Cardiac fibroblast (primary cell): Measurements from ENCODE around the gene GPX1.

ENCODE experiments used
- DNase-seq, 2 donors: peaks; one replicate each; pipeline versions ENCODE4 v3.0.0 to v3.0.0-alpha.2; 2010; ENCODE audit warnings: low read depth in 2 of 2
- H3K4me3 ChIP-seq, 2 donors: replicated peaks in 1 of 2; 1 replicate in 1 of 2; 2 replicates in 1 of 2; pipeline ENCODE4 v1.5.1; 2011; ENCODE audit warnings: low read depth in 2 of 2, low read length in 2 of 2, mild to moderate bottlenecking in 2 of 2, moderate library complexity in 1 of 2
- CTCF ChIP-seq: IDR thresholded peaks from one replicate; pipeline ENCODE4 v1.5.1; 2011; ENCODE audit warnings: low read depth, mild to moderate bottlenecking, low read length, inconsistent platforms

Gene GPX1

GRCh38 chr3:49346797-49347251 lies 11.3 kb downstream of the GPX1 start:
- TF ChIP-seq CTCF, result no peak
- DNase-seq, result peak in 1 of 2 donors; percentile 89
- no peak overlapping the region for H3K4me3 ChIP-seq

GRCh38 chr3:49343163-49343562 lies 15.0 kb downstream of the GPX1 start:
- H3K4me3 ChIP-seq, result no peak overlapping the region
- no peak for DNase-seq
- TF ChIP-seq CTCF, result no peak

- TF ChIP-seq CTCF, result no peak
Measured at GRCh38 chr3:49341996-49342395, 16.2 kb downstream of the GPX1 start.

GRCh38 chr3:49339941-49340800 lies 18.0 kb downstream of the GPX1 start, which contains the start of gene USP4:
Gene USP4, minus strand, starts transcription at chr3:49340053. Its CDS starts 29 bp downstream, at chr3:49340024.
- H3K4me3 ChIP-seq, result peak within 1 kb of the TSS; percentile 82
- DNase-seq, result peak; percentile 87 to 91
- peak; percentile 49 for TF ChIP-seq CTCF

More at GRCh38 chr3:49341996-49342395, 16.2 kb downstream of the GPX1 start:
- DNase-seq, result no peak
- H3K4me3 ChIP-seq, result no peak overlapping the region

DNA sequence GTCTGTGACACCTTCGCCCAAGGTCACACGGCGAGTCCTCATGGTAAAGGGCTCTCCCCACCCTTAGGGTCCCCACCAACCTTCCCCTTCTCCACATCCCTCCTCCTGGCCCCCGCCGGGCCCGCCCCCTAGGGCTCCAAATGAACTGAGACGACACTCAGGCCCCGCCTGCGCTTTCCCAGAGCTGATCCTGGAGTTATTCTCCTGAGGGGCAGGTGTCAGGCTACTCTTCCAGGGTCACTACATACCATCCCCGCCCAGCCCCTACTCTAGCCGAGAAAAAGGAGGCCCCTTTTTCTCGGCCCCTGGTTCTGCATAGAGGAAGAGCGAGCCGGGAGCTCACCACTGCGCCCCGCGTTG lies 18.6 kb downstream of the GPX1 start:
- TF ChIP-seq CTCF, result no peak
- peak overlapping the region; percentile 82 for H3K4me3 ChIP-seq
- no peak for DNase-seq

GRCh38 chr3:49333916-49334633 lies 24.1 kb downstream of the GPX1 start:
- DNase-seq, result no peak
- no peak for TF ChIP-seq CTCF

More at GRCh38 chr3:49333916-49334633, 24.1 kb downstream of the GPX1 start:
- no peak overlapping the region for H3K4me3 ChIP-seq
